Right lobe of liver (tissue), 4 donors: ENCODE data around the gene SH3TC1.

Source experiments
- CTCF ChIP-seq, 4 donors: fragments of 200-600 bp in 3 of 4; fragments of 450-650 bp in 1 of 4; IDR thresholded peaks; one replicate each; pipeline versions ENCODE4 v1.5.1 to v1.8.0; 2016 to 2022; ENCODE audit warnings: antibody characterized with exemption in 4 of 4, mild to moderate bottlenecking in 2 of 4
- POLR2A ChIP-seq: fragments of 450-650 bp; IDR thresholded peaks from one replicate; pipeline ENCODE4 v1.6.1; 2017; ENCODE audit warnings: antibody characterized with exemption, mild to moderate bottlenecking
- donor health status: DM: no; HTN: no; CAD: no.
- donor health status: DM: no; HTN: no; CAD: no.
- donor health status: DM: no; HTN: yes; CAD: no.

GRCh38 chr4:8275548-8275910 lies 76.4 kb downstream of the SH3TC1 start:
- no peak for TF ChIP-seq POLR2A
- no peak for TF ChIP-seq CTCF (IDR thresholded peaks at IDR 0.05)
